GM18873 (cell line): ENCODE data around the gene SPATA12.

Experiments used
- ATAC-seq: cut with Tn5 transposase; IDR thresholded peaks from one replicate; pipeline ENCODE4 v1.9.1; 2021; ENCODE audit warnings: mild to moderate bottlenecking, moderate library complexity, moderate number of reproducible peaks; ENCODE audit not compliant: unreplicated experiment, low FRiP score

The SPATA12 gene

GRCh38 chr3:57048728-57049127 is 11.7 kb upstream of the SPATA12 start:
- no peak for ATAC-seq

- no peak for ATAC-seq
Observed at GRCh38 chr3:57052662-57053061, 7.8 kb upstream of the SPATA12 start.

GRCh38 chr3:57053122-57053521 is 7.3 kb upstream of the SPATA12 start:
- ATAC-seq: no peak

- ATAC-seq: no peak
Observed at GRCh38 chr3:57057351-57057750, 3.1 kb upstream of the SPATA12 start.

GRCh38 chr3:57059411-57059810 is 1.1 kb upstream of the SPATA12 start:
- ATAC-seq: no peak

GRCh38 chr3:57061556-57061955 is 1.1 kb downstream of the SPATA12 start:
- no peak for ATAC-seq

- ATAC-seq: no peak
Observed at GRCh38 chr3:57062101-57062631, 1.7 kb downstream of the SPATA12 start.

- ATAC-seq: no peak
Observed at GRCh38 chr3:57063032-57063431, 2.6 kb downstream of the SPATA12 start.

GRCh38 chr3:57064001-57064400 is 3.5 kb downstream of the SPATA12 start:
- no peak for ATAC-seq

- ATAC-seq: no peak
Observed at GRCh38 chr3:57064572-57064971, 4.1 kb downstream of the SPATA12 start.

GRCh38 chr3:57065588-57065987 is 5.1 kb downstream of the SPATA12 start:
- ATAC-seq: no peak

- ATAC-seq: no peak
Observed at GRCh38 chr3:57066471-57066870, 6.0 kb downstream of the SPATA12 start.

- peak; percentile 98 for ATAC-seq
Observed at GRCh38 chr3:57068437-57069089, 8.1 kb downstream of the SPATA12 start.

GRCh38 chr3:57069503-57069902 is 9.0 kb downstream of the SPATA12 start:
- no peak for ATAC-seq

GRCh38 chr3:57073628-57074027 is 13.2 kb downstream of the SPATA12 start:
- no peak for ATAC-seq

- no peak for ATAC-seq
Observed at GRCh38 chr3:57074135-57074534, 13.7 kb downstream of the SPATA12 start.

GRCh38 chr3:57076422-57076951 is 16.0 kb downstream of the SPATA12 start:
- no peak for ATAC-seq

GRCh38 chr3:57077630-57078343 is 17.3 kb downstream of the SPATA12 start:
- no peak for ATAC-seq

GRCh38 chr3:57078344-57078634 is 17.8 kb downstream of the SPATA12 start:
- no peak for ATAC-seq

- no peak for ATAC-seq
Observed at GRCh38 chr3:57078635-57079473, 18.4 kb downstream of the SPATA12 start.

GRCh38 chr3:57079474-57079831 is 19.0 kb downstream of the SPATA12 start:
- no peak for ATAC-seq
